Suprapubic skin (tissue), 4 donors: ENCODE results near the gene MYADM. TPM values are rescaled to one million over a fixed set of nuclear protein-coding genes. Genes with fewer than 3 reads are reported as not detected.

ENCODE experiments used
- DNase-seq, 2 donors: peaks; one replicate each; pipeline ENCODE4 v3.0.0-alpha.2; 2019; ENCODE audit warnings: low spot score in 2 of 2
- H3K27ac ChIP-seq: fragments of 200-600 bp; sonication (generic); one replicate; pipeline ENCODE4 v1.5.1; 2019
- H3K27me3 ChIP-seq: fragments of 200-600 bp; sonication (generic); one replicate; pipeline ENCODE4 v1.5.1; 2019
- H3K36me3 ChIP-seq: fragments of 200-600 bp; sonication (generic); one replicate; pipeline ENCODE4 v1.5.1; 2019
- H3K4me1 ChIP-seq: fragments of 200-600 bp; sonication (generic); one replicate; pipeline ENCODE4 v1.5.1; 2019
- H3K4me3 ChIP-seq: fragments of 200-600 bp; sonication (generic); one replicate; pipeline ENCODE4 v1.5.1; 2019; ENCODE audit warnings: mild to moderate bottlenecking
- H3K9me3 ChIP-seq: fragments of 200-600 bp; sonication (generic); one replicate; pipeline ENCODE4 v1.5.1; 2019
- CTCF ChIP-seq, 2 donors: fragments of 200-600 bp in 1 of 2; fragments of 450-650 bp in 1 of 2; sonication (generic) in 1 of 2; IDR thresholded peaks; one replicate each; pipeline ENCODE4 v1.5.1; 2016 to 2019; ENCODE audit warnings: antibody characterized with exemption in 2 of 2, mild to moderate bottlenecking in 1 of 2, moderate library complexity in 1 of 2
- EP300 ChIP-seq: sonication (generic); formaldehyde crosslinking; IDR thresholded peaks from one replicate; pipeline ENCODE4 v1.6.1; 2017; ENCODE audit warnings: antibody characterized with exemption
- POLR2A ChIP-seq, 2 donors: fragments of 450-650 bp; IDR thresholded peaks; one replicate each; pipeline ENCODE4 v1.6.1; 2017; ENCODE audit warnings: antibody characterized with exemption in 2 of 2, mild to moderate bottlenecking in 2 of 2, moderate library complexity in 2 of 2
- POLR2AphosphoS5 ChIP-seq, 3 donors: sonication (generic); formaldehyde crosslinking; IDR thresholded peaks; one replicate each; pipeline ENCODE4 v1.6.1; 2017; ENCODE audit warnings: antibody characterized with exemption in 3 of 3
- WGBS: methylation state at CpG from one replicate; pipeline ENCODE4 v1.1.5; 2018; 5-methylcytosine and 5-hydroxymethylcytosine counted together
- total RNA-seq, 4 donors: library from RNA; depleted of rRNA; stranded (reverse); fragments of >200 nt; gene quantifications; one replicate each; pipeline ENCODE4 v1.1.0, GENCODE V29; 2016

The MYADM gene
- total RNA-seq, 4 donors from 2014 or later: 27.5 to 72.4 (median 67.4) TPM

- DNase-seq: no peak
- Histone ChIP-seq H3K27ac (no peak overlapping the region), H3K27me3 (peaks cover 49% of the 10 kb centered on the region), H3K4me1 (no peaks in the 10 kb centered on the region), H3K36me3 (no peaks in the 10 kb centered on the region), H3K9me3 (no peaks in the 10 kb centered on the region), H3K4me3 (no peak overlapping the region)
- WGBS: 78% methylated on average over 21 of the region's 23 CpGs
- TF ChIP-seq POLR2A (IDR thresholded peaks at IDR 0.05) (no peak), EP300 (no peak), CTCF (IDR thresholded peaks at IDR 0.05) (no peak), POLR2AphosphoS5 (IDR thresholded peaks at IDR 0.05) (no peak)
Measured at GRCh38 chr19:53892301-53892980, 24.8 kb downstream of the MYADM start.

GRCh38 chr19:53892981-53893325 is 25.3 kb downstream of the MYADM start:
- WGBS: 70% methylated on average over 8 of the region's 8 CpGs
- H3K27ac ChIP-seq: no peak overlapping the region
- TF ChIP-seq POLR2AphosphoS5 (IDR thresholded peaks at IDR 0.05): no peak
- no peak for TF ChIP-seq POLR2A (IDR thresholded peaks at IDR 0.05)
- no peak for TF ChIP-seq CTCF (IDR thresholded peaks at IDR 0.05)
- no peak for TF ChIP-seq EP300
- H3K4me1 ChIP-seq: no peaks in the 10 kb centered on the region
- H3K9me3 ChIP-seq: no peaks in the 10 kb centered on the region
- peaks cover 54% of the 10 kb centered on the region for H3K27me3 ChIP-seq
- no peak overlapping the region for H3K4me3 ChIP-seq
- no peak for DNase-seq
- no peaks in the 10 kb centered on the region for H3K36me3 ChIP-seq

- peaks cover 3% of the 10 kb centered on the region for H3K4me1 ChIP-seq
- H3K36me3 ChIP-seq: no peaks in the 10 kb centered on the region
- H3K4me3 ChIP-seq: no peak overlapping the region
- H3K27me3 ChIP-seq: peaks cover 68% of the 10 kb centered on the region
- DNase-seq: no peak
- TF ChIP-seq POLR2AphosphoS5 (IDR thresholded peaks at IDR 0.05): no peak
- no peak for TF ChIP-seq CTCF (IDR thresholded peaks at IDR 0.05)
- TF ChIP-seq EP300: no peak
- no peak for TF ChIP-seq POLR2A (IDR thresholded peaks at IDR 0.05)
- no peaks in the 10 kb centered on the region for H3K9me3 ChIP-seq
- WGBS: 62% methylated on average over 9 of the region's 9 CpGs
- no peak overlapping the region for H3K27ac ChIP-seq
Measured at GRCh38 chr19:53894707-53895106, 27.0 kb downstream of the MYADM start.

GRCh38 chr19:53896682-53897081 is 29.0 kb downstream of the MYADM start:
- 45% methylated on average over 3 of the region's 4 CpGs for WGBS
- TF ChIP-seq POLR2AphosphoS5 (IDR thresholded peaks at IDR 0.05) (no peak), CTCF (IDR thresholded peaks at IDR 0.05) (no peak), POLR2A (IDR thresholded peaks at IDR 0.05) (no peak), EP300 (no peak)
- Histone ChIP-seq H3K9me3 (no peaks in the 10 kb centered on the region), H3K27me3 (peaks cover 77% of the 10 kb centered on the region), H3K4me1 (peaks cover 3% of the 10 kb centered on the region), H3K36me3 (no peaks in the 10 kb centered on the region), H3K4me3 (no peak overlapping the region), H3K27ac (no peak overlapping the region)
- no peak for DNase-seq

GRCh38 chr19:53897459-53897858 is 29.8 kb downstream of the MYADM start:
- WGBS: 47% methylated on average over 4 of the region's 4 CpGs
- no peak for TF ChIP-seq EP300
- TF ChIP-seq CTCF (IDR thresholded peaks at IDR 0.05): no peak
- no peak for TF ChIP-seq POLR2AphosphoS5 (IDR thresholded peaks at IDR 0.05)
- TF ChIP-seq POLR2A (IDR thresholded peaks at IDR 0.05): no peak

More at GRCh38 chr19:53897459-53897858, 29.8 kb downstream of the MYADM start:
- Histone ChIP-seq H3K4me1 (peaks cover 3% of the 10 kb centered on the region), H3K36me3 (no peaks in the 10 kb centered on the region), H3K9me3 (no peaks in the 10 kb centered on the region), H3K27ac (no peak overlapping the region), H3K27me3 (peaks cover 69% of the 10 kb centered on the region), H3K4me3 (no peak overlapping the region)
- no peak for DNase-seq
